ENCODE measurements around the gene ZC3H10.

DNA sequence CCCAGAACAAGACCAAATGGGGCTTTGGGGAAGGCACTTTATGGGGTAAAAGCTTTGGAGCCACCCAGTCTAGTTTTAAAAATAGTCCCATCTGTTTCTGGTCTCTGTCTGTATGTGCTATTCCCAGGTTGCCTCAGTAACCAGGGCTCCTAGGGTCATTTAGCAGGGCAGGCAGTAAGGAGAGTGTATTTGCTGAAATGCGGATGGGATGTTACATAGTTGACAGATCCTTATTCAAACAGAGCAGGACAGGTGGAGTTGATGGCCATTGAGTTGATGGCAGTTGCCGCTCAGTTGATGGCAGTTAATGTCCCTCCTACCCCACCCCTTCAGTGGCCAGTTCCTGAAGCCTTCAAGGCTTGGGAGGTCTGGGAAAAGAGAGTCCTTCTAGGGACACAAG lies 4.6 kb downstream of the ZC3H10 start:
- TF ChIP-seq CTCF (IDR thresholded peaks at IDR 0.05; ENCODE audit: insufficient read depth, low read length, poor library complexity, severe bottlenecking) (no peak), EZH2phosphoT487 (conservative IDR thresholded peaks at IDR 0.05; ENCODE audit: low read length) (no peak)
